Measurements from ENCODE around the gene CDH13. TPM values are rescaled to one million over a fixed set of nuclear protein-coding genes. Genes with fewer than 3 reads are reported as not detected.

Gene CDH13
- total and polyA plus RNA-seq, 2 of the 8 experiments (the other 6 are each of a cell fraction or from before 2014, with no cell fraction given) = 2.3 to 2.4 TPM

- TF ChIP-seq CHD7 (IDR thresholded peaks at IDR 0.05; ENCODE audit: insufficient replicate concordance, low read length) (no peak), RNF2 (IDR thresholded peaks at IDR 0.05; ENCODE audit: borderline replicate concordance, low read depth, low read length, missing control alignments, poor library complexity, severe bottlenecking) (no peak), RFX5 (IDR thresholded peaks at IDR 0.05; ENCODE audit: borderline replicate concordance, low read depth, low read length) (no peak)
Measured at GRCh38 chr16:83366228-83366627, 739.5 kb downstream of the CDH13 start (continued).
